Stimulated activated CD8-positive, alpha-beta memory T cell treated with anti-CD3 and anti-CD28 coated beads, Interleukin-7, amount 100 ng/mL, for 4 hours (primary cell): ENCODE measurements around the gene MAPKAP1.
"Not testable (repeated sequence)": the region's sequence is repeated elsewhere in the genome, so short reads cannot be mapped to it uniquely, and the experiment has no call there.

ENCODE experiments used
- DNase-seq, 2 donors: peaks; one replicate each; pipeline ENCODE4 v3.0.0-alpha.2; 2020; ENCODE audit warnings: low read depth in 2 of 2

The MAPKAP1 gene

DNA sequence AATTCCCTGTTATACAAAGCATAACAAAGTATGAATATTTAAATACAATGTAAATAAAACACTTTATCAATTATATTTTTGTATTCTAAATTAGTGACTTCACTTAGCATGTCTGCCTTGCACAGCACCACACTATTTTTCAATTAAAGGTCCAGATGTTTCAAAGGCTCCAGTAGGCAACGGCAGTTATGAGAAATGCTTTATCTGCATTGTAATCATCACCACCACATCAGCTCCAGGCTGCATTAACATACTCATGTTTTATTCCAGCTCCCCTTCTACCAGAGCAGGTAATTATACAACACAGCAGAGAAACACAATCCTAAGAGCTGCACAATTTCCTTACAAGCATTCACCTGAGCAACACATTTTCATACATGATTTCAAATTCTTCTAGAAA, 102.8 kb downstream of the MAPKAP1 start:
- no peak for DNase-seq

DNA sequence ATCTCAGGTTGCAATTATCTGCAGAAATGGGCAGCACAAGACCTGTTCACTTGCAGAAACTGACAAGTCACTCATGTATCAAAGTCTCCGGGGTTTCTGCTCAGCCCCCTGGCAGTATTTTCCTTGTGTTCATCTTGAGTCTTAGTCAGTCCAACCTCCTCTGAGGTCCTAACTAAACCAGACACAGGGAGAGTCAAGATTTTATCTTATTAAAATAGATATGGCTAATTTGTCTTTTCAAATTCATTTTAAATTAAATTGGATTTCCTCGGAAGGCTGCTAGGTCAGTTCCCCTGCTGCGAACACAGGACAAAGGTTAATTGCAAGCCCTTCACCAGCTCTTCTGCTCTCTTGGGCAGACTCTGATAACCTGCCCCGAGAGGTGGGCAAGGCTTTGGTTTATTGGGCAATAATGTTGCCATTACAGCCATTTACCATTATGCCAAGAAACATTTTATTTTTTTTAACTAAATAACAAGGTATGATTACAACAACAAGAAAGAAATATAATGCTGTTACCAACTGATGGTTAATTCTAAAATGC, 103.5 kb downstream of the MAPKAP1 start:
- no peak for DNase-seq

DNA sequence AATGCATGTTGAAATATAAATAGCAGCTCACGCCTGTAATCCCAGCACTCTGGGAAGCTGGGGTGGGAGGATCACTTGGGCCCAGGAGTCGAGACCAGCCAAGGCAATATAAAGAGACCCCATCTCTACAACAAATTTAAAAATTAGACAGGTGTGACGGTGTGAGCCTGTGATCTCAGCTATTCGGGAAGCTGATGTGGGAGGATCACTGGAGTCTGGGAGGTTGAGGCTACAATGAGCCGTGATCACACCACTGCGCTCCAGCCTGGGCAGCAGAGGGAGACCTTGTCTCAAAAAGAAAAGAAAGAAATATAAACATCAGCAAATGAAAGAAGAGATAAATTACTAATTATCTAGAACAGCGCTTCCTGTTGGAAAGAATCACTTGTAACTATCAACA, 105.0 kb downstream of the MAPKAP1 start:
- DNase-seq: no peak

DNA sequence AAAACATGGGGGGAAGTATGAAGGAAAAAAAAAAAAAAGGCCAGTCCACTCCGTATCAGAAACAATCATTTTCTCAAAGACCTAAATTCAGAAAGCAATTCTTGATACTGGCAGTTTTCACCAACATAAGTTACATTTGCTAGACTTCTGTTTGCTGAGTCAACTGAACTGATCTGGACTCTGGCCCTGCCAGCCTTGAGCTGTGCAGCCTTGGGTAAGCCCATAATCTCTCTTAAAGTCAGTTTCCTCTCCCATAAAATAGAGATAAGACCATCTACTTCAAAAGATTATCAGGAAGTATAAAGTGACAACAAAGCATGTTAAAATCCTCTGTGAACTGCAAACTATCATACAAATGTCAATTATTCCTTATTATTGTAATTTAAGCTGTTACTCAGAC, 106.8 kb downstream of the MAPKAP1 start:
- DNase-seq: no peak

DNA sequence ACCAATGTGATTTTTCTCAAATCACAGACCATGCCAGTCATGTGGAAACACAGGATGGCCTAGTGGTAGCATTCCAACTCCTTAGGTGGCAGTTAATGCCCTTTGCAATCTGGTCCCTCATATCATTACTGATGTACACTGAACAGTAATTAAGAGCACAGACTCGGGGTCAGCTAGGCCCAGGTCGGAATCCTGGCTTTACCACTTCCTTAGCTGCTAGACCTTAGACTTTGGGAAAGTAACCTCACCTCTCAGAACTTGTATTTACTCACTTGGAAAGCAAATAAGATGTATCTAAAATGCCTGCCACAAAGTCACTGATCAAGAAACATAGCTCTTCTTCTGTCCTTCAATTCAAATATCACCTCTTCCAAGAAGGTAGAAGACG, 112.8 kb downstream of the MAPKAP1 start:
- no peak for DNase-seq

DNA sequence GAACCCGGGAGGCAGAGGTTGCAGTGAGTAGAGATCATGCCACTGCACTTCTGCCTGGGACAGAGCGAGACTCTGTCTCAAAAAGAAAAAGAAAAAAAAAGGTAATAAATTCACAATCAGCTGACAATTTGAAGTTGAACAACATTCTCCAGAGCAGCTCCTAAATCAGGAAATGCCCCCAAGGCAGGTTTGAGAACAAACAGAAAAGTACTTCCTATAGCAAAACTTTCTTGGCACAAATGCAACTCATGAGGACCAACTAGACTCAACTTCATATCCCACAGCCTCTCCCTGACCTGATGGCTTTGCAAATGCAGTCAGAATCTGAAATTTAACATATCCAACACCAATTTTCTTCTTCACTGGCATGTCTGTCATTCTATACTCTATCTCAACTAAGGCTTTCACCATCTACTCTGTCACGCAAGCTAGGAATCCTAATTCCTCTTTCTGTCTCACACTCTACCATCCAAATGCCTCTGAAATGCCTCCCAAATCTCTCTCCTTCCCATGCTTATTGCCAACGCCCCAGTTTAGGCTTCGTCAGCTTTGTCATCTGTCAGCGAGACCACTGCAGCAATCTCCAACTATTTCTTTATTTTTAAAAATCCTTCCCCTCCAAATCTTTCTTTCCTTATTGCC, 113.3 kb downstream of the MAPKAP1 start:
- DNase-seq: no peak

DNA sequence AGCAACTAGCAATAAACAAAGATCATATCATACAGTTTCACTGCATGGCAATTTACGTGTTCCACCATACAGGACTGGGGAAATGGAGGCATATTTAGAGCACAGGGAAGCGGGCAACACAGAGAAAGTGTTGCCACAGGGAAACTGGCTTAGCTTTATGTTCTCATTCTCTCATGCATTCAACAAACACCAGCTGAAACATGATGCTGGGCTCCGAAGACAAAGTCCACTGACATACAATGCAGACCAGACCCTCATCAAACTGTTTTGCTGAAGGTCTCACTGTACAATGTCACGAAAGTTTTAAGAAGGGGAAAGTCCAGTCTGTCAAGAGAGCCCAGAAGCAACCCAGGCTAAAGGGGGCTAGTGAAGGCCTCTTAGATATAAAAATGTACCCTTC, 115.1 kb downstream of the MAPKAP1 start:
- DNase-seq: no peak

DNA sequence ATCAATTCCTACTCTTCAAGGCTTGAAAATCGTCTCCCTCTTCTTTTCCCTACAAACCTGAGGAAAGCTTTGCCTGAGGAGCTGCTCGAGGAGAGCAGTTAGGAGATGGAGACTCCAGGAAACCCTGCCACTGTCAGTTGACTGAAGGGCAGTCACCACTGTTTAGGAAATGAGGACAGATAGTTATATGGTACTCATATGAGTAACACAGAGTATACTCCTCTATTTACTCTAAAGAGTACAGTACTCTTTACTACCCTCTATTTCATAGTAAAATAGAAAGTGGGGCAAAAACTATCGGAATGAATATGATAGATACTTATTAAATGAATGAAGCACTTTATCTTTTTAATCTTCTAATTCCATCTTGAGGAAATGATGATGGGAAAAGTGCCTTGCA, 115.8 kb downstream of the MAPKAP1 start:
- no peak for DNase-seq

DNA sequence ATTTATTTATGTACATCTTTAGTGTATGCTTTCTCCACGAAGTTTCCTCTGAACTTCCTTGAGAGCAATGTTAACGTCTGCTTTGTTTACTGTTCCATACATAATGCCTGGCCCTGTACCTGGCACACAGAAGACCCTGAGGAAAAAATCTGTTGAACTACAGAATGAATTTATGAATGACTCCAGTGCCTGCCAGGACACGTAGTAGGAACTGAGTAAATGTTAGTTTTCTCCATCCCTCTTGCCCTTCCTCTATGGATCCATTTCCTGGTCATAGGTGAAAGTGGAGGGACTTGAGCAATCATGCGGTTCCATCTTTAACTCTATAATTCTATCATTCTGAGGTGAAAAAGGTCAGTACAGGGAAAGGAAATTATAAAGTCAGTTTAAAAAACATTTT, 117.7 kb downstream of the MAPKAP1 start:
- no peak for DNase-seq

DNA sequence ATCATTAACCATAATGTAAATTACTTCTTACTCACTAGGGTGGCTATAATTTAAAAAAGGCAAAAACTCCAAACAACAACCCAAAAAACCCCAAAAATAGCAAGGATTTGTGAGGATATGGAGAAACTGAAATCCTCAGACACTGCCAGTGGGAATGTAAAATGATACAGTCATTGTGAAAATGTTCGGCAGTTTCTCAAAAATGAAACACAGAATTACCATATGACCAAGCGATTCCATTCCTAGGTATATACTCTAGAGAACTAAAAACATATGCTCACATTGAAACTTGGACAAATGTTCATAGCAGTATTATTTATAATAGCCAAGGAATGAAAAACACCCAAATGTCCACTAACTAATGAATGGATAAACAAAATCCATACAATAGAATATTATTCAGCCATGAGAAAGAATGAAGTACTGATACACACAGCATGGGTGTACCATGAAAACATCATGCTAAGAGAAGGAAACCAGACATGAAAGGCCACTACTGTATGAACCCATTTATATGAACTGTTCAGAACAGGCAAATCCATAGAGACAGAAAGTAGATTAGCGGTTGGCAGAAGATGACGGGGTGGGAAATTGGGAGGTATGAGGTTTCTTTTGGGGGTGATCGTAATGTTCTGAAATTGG, 119.1 kb downstream of the MAPKAP1 start:
- no peak for DNase-seq

DNA sequence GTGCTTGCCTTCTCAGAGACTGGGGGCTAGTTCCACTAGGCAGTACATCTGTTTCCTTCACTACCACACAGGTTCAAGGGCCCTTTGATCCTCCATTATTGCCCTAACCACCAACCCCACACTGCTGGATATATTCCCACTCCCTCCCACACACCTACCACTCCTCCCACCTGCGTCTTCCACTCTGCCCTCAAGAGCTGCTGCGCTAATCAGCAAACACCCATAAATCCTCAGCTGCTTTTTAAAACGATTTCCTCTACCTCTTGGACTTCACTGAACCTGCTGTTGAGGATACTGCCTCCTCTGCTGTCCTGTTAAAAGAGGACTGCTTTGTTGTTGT, 120.9 kb downstream of the MAPKAP1 start:
- no peak for DNase-seq

DNA sequence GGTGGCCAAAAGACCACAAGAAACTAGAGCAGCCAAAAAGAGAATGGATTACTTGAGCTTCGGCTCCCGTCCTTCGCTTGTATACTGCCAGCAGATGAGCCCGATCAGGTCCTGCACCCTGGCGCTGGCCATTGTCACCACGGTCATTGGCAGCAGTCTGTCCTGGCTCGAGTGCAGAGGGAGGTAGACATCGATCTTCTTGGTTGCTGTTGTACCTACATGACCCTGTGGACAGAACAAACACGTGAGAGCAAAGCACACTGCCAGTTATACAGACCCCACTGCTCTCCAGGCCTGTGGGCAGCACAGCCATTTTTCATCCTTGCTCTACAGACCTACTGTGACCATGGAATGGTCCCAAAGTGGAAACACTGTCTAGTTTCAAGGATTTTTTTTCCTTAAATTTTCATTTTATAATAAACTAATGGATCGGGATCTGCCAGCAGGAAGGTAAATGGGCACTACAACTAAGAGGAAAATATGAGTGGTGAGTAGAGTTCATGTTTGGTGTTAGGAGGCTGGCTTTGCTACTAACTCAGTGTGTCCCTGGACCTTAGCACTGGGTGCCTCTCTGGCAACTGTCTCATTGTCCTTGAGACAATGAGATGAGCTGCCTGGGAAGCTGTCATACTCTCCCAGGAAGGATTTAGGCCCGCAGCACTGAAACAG, 121.4 kb downstream of the MAPKAP1 start:
- no peak for DNase-seq

DNA sequence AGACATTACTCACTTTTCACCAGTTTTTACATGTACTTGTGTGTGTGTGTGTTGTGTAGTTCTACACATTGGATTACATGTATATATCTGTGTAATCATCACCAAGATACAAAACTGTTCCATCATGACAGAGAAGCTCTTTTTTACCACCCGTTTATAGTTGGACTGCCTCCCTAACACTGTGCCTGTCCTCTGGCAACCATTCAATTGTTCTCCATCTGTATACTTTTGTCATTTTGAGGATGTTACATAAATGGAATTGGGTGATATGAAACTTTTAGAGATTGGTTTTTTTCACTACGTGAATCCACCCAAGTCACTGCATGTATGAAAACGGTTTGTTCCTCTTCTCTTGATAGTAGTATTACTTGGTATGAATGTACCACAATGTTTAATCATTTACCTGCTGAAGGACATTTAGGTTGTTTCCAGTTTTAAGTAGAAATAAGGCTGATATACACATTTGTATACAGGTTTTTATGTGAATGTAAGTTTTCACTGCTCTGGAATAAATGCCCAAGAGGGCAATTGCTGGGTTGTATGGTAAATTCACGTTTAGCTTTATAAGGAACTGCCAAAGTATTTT, 126.2 kb downstream of the MAPKAP1 start:
- DNase-seq: no peak

DNA sequence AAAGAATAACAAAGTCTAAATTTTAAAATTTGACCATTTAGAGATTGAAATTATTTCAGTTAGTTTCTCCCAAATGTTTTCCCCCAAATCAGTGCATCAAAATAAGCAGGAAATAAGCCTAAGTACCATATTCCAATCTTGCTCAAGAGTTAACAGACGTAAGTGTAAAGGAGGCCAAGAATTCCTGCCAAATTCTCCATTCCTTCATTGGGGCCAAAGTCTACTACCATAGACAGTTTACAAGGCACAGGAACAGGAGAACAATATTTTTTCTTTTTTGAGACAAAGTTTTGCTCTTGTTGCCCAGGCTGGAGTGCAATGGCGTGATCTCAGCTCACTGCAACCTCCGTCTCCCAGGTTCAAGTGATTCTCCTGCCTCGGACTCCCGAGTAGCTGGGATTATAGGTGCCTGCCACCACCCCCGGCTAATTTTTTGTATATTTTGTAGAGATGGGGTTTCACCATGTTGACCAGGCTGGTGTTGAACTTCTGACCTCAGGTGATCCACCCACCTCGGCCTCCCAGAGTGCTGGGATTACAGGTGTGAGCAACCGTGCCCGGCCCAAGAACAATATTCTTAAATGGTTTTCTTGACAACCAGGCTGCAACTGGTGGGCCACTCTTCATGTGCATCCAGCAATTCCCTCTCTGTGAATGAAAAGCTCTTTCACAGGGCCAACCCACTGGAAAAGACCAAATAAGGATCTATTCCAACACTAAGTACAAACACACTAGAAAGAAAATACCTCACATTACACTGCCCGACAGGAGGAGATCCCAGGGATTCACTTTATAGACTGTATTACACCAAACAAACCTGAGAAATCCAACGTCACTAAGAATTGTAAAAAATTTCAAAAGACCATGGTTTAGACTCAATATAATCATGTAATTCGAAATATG, 127.7 kb downstream of the MAPKAP1 start:
- DNase-seq: no peak

DNA sequence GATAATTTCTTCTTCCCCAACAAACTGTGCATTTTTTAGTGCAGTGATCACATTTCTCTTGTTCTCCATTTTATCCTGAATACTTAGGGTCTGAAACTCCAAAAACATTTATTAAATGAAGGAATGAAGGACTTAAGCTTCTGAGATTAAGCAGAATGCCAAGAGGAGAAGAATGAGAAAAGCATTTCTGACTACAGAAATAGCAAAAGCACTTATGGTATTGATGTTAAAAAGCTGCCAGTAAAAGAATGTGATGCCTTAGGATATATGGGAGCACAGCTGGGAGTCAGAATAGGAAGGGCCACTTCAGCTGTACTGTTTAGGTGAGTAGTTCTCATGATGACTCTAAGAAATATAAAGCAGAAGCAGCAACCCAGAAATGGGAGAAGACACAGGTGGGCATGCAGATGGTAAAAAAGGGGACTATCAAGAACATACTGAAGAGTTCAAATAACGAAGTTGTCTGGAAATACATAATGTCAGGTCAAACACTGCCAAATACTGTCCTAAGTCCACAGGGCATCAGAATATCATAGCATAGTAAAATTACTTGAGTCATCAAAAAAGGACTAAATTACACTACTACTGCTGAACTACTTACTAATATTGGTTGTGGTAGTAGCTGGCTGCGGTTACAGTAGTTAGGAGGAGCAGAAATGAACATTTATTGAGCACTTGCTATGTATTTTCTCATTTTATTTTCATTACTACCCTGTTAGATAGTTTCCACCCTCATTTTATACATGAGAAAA, 132.7 kb downstream of the MAPKAP1 start:
- no peak for DNase-seq

DNA sequence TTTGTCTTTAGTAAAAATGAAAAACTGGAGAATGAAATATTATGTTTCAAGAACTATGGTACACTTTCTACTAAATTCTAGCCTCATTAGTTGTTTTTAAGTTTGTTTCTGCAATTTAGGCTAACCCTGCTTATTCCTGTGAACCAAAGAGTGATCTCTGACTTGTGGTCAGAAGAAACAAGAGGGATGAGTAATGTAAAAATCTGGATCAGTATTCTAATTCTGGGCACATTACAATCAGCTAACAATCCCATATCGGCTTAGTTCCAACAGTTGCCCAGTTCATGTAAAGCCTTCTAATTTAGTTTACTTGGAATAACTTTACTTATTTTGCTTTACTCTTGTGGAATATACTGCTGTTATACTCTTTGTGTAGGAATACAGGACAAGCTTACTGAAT, 134.5 kb downstream of the MAPKAP1 start:
- not testable (repeated sequence) for DNase-seq

DNA sequence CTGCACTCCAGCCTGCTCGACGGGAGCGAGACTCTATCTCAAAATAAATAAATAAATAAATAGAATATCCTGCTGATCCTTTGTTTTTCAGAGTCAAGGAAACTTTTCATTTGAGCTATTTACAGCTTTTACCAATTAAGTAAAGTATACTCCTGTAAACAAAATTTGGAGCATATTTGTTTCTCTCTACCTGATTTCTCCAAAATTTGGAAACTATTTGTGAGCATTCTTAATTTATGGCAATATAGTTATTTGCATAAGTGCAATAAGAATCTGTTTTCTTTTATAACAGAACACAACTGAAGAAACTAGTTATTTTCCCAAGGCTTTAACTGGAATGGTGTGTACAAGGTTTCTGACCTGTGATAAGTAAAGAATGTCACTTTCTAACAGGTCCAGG, 135.2 kb downstream of the MAPKAP1 start:
- DNase-seq: not testable (repeated sequence)

DNA sequence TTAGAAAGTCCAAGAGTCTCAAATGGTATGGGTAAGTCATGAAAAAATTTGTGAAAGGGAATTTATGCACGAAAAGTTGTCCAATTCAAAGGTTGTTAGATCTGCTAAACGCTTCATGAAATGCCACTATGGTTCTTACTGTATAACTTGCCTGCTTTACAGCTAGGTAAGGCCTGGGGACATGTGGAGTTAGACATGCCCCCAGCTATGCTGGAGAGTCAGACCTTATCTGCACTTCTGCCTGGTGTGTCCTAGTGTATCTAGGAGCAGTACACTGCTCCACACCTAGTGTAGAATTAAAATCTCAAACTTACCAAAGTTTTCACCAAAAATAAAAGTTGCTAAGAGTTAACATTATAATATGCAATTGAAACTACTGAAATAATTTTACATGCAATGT, 136.8 kb downstream of the MAPKAP1 start:
- DNase-seq: no peak

DNA sequence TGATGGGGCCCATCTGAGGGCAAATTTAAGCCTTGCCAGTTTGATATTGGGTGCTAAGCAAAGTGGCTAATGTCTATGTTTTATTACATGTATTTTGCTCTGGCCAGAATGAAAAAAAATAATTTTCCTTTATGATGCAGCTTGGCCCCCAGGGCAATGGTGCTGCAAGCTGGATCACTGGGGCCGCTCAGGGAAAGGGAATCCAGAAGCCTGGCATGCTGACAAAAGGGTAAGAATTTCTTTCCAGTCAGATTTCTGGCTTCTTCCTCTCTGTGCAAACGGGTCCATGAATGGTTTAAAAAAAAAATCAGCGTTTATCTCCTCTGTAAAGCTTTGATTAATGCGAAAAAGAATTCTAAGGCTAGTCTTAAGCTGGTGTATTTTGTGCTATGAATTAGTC, 138.4 kb downstream of the MAPKAP1 start:
- no peak for DNase-seq

DNA sequence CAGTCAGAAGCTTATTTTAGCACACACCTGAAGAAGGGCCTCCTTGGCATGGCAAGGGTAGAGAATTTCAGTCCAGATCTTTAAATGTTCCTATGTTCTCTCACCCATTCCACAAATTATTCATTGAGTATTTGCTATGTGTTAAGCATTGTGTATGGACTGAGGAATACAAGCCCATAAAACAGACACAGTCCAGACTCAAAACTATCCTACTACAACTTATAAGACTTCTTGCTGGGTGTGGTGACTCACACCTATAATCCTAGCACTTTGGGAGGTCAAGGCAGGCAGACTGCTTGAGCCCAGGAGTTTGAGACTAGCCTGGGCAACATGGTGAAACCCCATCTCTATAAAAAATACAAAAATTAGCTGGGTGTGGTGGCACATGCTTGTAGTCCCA, 141.0 kb downstream of the MAPKAP1 start:
- not testable (repeated sequence) for DNase-seq

DNA sequence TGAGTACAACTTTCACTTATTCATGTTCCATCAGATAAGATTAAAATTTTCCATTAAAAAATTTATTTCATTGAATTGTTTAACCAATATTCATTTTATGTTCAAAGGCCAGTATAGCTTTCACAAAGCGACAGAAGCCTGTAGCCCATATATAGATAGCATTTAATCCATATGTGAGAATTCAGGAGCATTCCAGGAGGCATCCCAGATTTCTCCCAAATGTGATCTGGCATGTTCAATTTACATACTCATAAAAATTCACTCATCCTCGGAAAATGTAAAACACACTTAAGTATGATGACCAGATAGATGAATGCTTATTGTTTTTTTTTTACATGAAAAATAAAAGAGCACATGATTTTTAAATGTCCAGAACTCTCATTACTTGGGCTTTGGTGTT, 141.9 kb downstream of the MAPKAP1 start:
- no peak for DNase-seq
